GM23248 (cell line): ENCODE data around the gene PEX11B.

Source experiments
- EZH2 ChIP-seq: fragments of 200-600 bp; sonication (generic); IDR thresholded peaks from 2 replicates; pipeline ENCODE4 v1.6.1; 2018; ENCODE audit warnings: antibody characterized with exemption, mild to moderate bottlenecking; ENCODE audit not compliant: insufficient read depth, poor library complexity, severe bottlenecking
- EZH2phosphoT487 ChIP-seq: fragments of 200-600 bp; sonication (generic); IDR thresholded peaks from 2 replicates; pipeline ENCODE4 v1.6.1; 2018; ENCODE audit warnings: antibody characterized with exemption, moderate library complexity, mild to moderate bottlenecking, low read depth; ENCODE audit not compliant: insufficient read depth

- TF ChIP-seq EZH2phosphoT487 = no peak
- TF ChIP-seq EZH2 = no peak
Observed at GRCh38 chr1:145946477-145946986, 28.0 kb upstream of the PEX11B start.
